ENCODE data around the gene HSF2. TPM values are rescaled to one million over a fixed set of nuclear protein-coding genes. Genes with fewer than 3 reads are reported as not detected.

HSF2 gene
- total and polyA plus RNA-seq, 2 donors (not counting 1 experiment from before 2014, with no cell fraction given), result 10.6 to 10.8 TPM

DNA sequence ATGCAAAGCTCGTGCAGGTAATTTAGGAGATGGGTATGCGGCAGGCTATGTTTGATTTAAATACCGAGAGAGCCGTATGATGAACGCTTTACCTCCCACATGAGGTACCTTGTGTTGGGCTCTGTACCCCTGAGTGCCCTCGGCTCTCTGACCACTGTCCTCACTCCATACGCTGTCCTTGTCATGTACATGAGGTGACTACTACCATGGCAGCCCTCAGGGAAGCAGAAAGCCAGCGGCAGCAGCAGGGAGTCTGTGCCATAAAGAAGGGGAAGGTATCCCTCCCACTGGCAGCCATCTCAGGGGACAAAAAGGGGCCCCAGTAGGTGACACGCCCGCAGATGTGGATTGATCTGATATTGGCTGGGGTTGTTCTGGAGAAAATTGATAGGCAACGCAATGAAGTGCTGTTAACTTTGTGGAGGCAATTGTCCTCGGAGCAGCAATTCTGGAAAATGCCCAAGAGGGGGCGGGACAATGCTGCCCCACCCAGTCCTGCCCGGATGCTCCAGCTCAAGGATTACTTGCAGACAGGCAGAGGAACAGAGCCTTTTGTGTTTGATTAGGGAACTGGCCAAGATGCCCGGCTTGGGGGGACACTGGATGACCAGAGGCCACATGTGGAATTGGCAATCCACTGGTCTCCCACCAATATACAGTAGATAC, 38.0 kb upstream of the HSF2 start:
- H3K36me3 ChIP-seq (replicated peaks in 1 of 2; ENCODE audit: control extremely low read depth in 1 of 2, control insufficient read depth in 1 of 2, extremely low read depth in 1 of 2, insufficient read depth in 2 of 2, low read length in 1 of 2), result no peaks in the 10 kb centered on the region
- H3K27ac Mint-ChIP-seq, result no peak overlapping the region
- H3K4me1 Mint-ChIP-seq, result no peaks in the 10 kb centered on the region
- no peak overlapping the region for H3K4me3 Mint-ChIP-seq
- H3K9ac ChIP-seq (ENCODE audit: low read length), result no peak overlapping the region
- no peaks in the 10 kb centered on the region for H3K79me2 ChIP-seq (ENCODE audit: control insufficient read depth, insufficient read depth, low read length)
- H3K27ac ChIP-seq (ENCODE audit: low read length in 2 of 2), result no peak overlapping the region
- intact Hi-C loops (cut with micrococcal nuclease), result no loop called here
- POLR2A ChIA-PET, result no interaction called here
- H4K20me1 ChIP-seq (ENCODE audit: control insufficient read depth, insufficient read depth, low read length, poor library complexity, severe bottlenecking), result no peaks in the 10 kb centered on the region
- peaks cover 0 to 4% (median 0%) of the 10 kb centered on the region in 3 donors for H3K9me3 ChIP-seq (ENCODE audit: control extremely low read depth in 1 of 3, control insufficient read depth in 2 of 3, insufficient read depth in 1 of 3, low read length in 2 of 3)
- TF ChIP-seq EZH2 (IDR thresholded peaks at IDR 0.05; ENCODE audit: borderline replicate concordance, insufficient read depth, low read depth, low read length, poor library complexity, severe bottlenecking), result no peak
- TF ChIP-seq, protein P1, sequence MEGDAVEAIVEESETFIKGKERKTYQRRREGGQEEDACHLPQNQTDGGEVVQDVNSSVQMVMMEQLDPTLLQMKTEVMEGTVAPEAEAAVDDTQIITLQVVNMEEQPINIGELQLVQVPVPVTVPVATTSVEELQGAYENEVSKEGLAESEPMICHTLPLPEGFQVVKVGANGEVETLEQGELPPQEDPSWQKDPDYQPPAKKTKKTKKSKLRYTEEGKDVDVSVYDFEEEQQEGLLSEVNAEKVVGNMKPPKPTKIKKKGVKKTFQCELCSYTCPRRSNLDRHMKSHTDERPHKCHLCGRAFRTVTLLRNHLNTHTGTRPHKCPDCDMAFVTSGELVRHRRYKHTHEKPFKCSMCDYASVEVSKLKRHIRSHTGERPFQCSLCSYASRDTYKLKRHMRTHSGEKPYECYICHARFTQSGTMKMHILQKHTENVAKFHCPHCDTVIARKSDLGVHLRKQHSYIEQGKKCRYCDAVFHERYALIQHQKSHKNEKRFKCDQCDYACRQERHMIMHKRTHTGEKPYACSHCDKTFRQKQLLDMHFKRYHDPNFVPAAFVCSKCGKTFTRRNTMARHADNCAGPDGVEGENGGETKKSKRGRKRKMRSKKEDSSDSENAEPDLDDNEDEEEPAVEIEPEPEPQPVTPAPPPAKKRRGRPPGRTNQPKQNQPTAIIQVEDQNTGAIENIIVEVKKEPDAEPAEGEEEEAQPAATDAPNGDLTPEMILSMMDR (IDR thresholded peaks at IDR 0.05), result no peak
- no peak overlapping the region for H2AFZ ChIP-seq (ENCODE audit: insufficient read depth, low read depth, low read length, poor library complexity, severe bottlenecking)
- H3K4me3 ChIP-seq (ENCODE audit: control extremely low read depth in 1 of 5, extremely low read depth in 1 of 5, insufficient read depth in 1 of 5, low read depth in 2 of 5, low read length in 4 of 5), result no peak overlapping the region
- peaks cover 3% of the 10 kb centered on the region for H3K27me3 Mint-ChIP-seq
- no peak overlapping the region for H3K4me2 ChIP-seq (replicated peaks; ENCODE audit: low read depth, low read length, poor library complexity, severe bottlenecking)
- ATAC-seq (ENCODE audit: low read depth) (no peak), DNase-seq (no peak)
- CTCF ChIA-PET, result no interaction called here
- H3K27me3 ChIP-seq (replicated peaks in 1 of 4; ENCODE audit: control extremely low read depth in 1 of 4, control insufficient read depth in 3 of 4, insufficient read depth in 4 of 4, low read length in 3 of 4), result no peaks in the 10 kb centered on the region
- H3K4me1 ChIP-seq (ENCODE audit: control insufficient read depth in 2 of 2, insufficient read depth in 2 of 2, low read length in 2 of 2), result no peaks in the 10 kb centered on the region
- WGBS (ENCODE audit: insufficient coverage), result 87% methylated on average over 13 of the region's 15 CpGs
- peaks cover 3% of the 10 kb centered on the region for H3K9me3 Mint-ChIP-seq (ENCODE audit: insufficient read depth)

DNA sequence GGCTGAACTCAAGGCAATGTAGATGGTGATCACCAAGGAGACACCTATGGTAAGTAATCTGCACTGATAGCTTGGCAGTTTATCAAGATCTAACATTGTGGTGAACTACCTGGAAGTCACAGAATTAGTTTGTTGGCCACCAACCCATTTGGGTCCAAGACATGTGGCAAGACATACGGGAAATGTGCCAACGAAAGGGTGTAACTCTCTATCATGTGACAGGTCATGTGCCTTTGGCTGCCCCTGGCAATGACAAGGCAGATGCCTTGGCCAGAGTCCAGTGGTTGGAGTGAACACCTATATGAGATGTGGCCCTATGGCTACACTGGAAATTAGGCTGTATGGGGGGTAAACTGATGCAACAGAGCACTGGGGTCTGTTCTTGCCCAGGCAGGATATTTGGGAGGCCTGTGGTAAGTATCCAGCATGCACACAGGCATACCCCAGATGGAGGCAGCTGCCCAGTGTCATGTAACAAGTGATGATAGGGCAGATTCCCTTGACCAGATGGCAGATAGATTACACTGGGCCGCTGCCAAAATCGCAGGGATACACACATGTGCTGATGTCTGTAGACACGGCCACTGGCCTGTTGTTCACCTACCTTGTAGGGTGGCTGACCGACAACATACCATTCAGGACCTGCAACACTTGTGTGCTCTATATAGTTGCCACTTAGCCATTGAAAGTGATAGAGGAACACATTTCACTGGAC, 35.5 kb upstream of the HSF2 start:
- Histone ChIP-seq H4K20me1 (ENCODE audit: control insufficient read depth, insufficient read depth, low read length, poor library complexity, severe bottlenecking) (no peaks in the 10 kb centered on the region), H3K4me1 (ENCODE audit: control insufficient read depth in 2 of 2, insufficient read depth in 2 of 2, low read length in 2 of 2) (no peaks in the 10 kb centered on the region), H3K27ac (ENCODE audit: low read length in 2 of 2) (no peak overlapping the region), H3K36me3 (replicated peaks in 1 of 2; ENCODE audit: control extremely low read depth in 1 of 2, control insufficient read depth in 1 of 2, extremely low read depth in 1 of 2, insufficient read depth in 2 of 2, low read length in 1 of 2) (no peaks in the 10 kb centered on the region), H2AFZ (ENCODE audit: insufficient read depth, low read depth, low read length, poor library complexity, severe bottlenecking) (no peak overlapping the region), H3K9me3 (ENCODE audit: control extremely low read depth in 1 of 3, control insufficient read depth in 2 of 3, insufficient read depth in 1 of 3, low read length in 2 of 3) (peaks cover 0 to 5% (median 0%) of the 10 kb centered on the region in 3 donors), H3K9ac (ENCODE audit: low read length) (no peak overlapping the region), H3K4me3 (ENCODE audit: control extremely low read depth in 1 of 5, extremely low read depth in 1 of 5, insufficient read depth in 1 of 5, low read depth in 2 of 5, low read length in 4 of 5) (no peak overlapping the region), H3K79me2 (ENCODE audit: control insufficient read depth, insufficient read depth, low read length) (no peaks in the 10 kb centered on the region), H3K4me2 (replicated peaks; ENCODE audit: low read depth, low read length, poor library complexity, severe bottlenecking) (no peak overlapping the region), H3K27me3 (replicated peaks in 1 of 4; ENCODE audit: control extremely low read depth in 1 of 4, control insufficient read depth in 3 of 4, insufficient read depth in 4 of 4, low read length in 3 of 4) (no peaks in the 10 kb centered on the region)
- WGBS (ENCODE audit: insufficient coverage), result 83% methylated on average over 6 of the region's 6 CpGs
- H3K9me3 Mint-ChIP-seq (ENCODE audit: insufficient read depth), result peaks cover 3% of the 10 kb centered on the region
- ChIA-PET POLR2A (no interaction called here), CTCF (no interaction called here)
- no peak overlapping the region for H3K4me3 Mint-ChIP-seq
- H3K4me1 Mint-ChIP-seq, result no peaks in the 10 kb centered on the region
- TF ChIP-seq, protein P1 (IDR thresholded peaks at IDR 0.05), result no peak
- no peak for TF ChIP-seq EZH2 (IDR thresholded peaks at IDR 0.05; ENCODE audit: borderline replicate concordance, insufficient read depth, low read depth, low read length, poor library complexity, severe bottlenecking)
- ATAC-seq (ENCODE audit: low read depth) (no peak), DNase-seq (no peak)
- H3K27ac Mint-ChIP-seq, result no peak overlapping the region
- no peaks in the 10 kb centered on the region for H3K27me3 Mint-ChIP-seq
- intact Hi-C loops (cut with micrococcal nuclease), result no loop called here

Data from B cell (primary cell).